Measurements from ENCODE around the gene CD6. TPM values are rescaled to one million over a fixed set of nuclear protein-coding genes. Genes with fewer than 3 reads are reported as not detected.

The CD6 gene
- total and polyA plus RNA-seq, 2 donors (not counting 3 experiments of a cell fraction or from before 2014, with no cell fraction given): not detected

DNA sequence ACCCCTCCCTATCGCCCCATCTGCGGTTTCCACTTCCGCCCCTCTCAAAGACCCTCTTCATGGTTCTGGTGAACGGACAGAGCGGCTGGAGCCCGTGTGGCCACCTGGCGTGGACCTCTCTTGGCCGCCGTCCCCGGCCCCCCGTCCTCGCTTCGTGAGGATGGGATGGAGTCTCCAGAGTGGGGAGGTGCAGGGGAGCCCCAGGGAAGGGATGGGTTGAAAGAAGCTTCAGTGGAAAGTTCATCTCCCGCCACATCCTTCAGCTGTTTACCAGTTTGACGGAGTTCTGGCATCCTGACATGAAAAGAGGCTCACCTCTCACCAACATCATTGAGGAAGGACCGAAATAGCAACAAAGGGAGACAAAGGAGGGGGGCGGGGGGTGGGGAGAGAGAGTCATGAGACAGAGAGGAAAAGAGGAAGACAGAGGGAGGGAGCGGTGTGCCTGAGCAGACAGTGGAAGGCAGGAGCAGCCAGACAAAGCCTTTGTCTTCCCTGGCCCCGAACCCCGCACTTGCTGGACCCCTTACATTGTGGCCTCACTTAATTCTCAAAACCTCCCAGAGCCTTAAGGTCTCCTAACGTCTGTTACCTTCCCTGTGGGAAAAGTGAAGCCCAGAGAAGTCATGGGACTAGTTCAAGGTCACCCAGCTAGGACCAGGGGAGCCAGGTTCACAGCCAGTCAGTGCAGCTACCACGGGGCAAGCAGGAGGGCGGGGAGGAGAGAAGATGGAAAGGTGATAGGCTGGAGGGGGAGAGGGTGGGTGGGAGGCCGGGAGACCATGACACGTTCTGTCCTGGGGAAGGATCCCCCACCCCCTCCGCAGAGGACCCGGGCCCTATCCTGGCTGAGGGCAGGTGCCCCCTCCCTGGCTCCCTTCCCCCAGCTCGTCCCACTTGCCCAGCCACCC is 54.9 kb downstream of the CD6 start:
- dilution Hi-C loops (cut with MboI; ENCODE audit: extremely low pct_ligation_motif_present, low sequenced_read_pairs) (no loop called here), intact Hi-C loops (cut with micrococcal nuclease) (no loop called here)
- POLR2A ChIA-PET: no interaction called here
- H3K79me2 ChIP-seq (ENCODE audit: control insufficient read depth, insufficient read depth, low read length): no peaks in the 10 kb centered on the region
- DNase-seq (ENCODE audit: low read depth, low spot score) (no peak), FAIRE-seq (no peak)
- H4K20me1 ChIP-seq (replicated peaks; ENCODE audit: control insufficient read depth, extremely low read depth, insufficient read depth, low read length): no peaks in the 10 kb centered on the region
- H3K36me3 ChIP-seq (ENCODE audit: control insufficient read depth in 2 of 2, extremely low read depth in 1 of 2, insufficient read depth in 2 of 2, low read length in 2 of 2): no peaks in the 10 kb centered on the region
- H3K27ac ChIP-seq (ENCODE audit: insufficient read depth, low read depth, low read length): no peak overlapping the region
- H3K9me3 ChIP-seq (replicated peaks; ENCODE audit: control insufficient read depth, insufficient read depth, low read length): no peaks in the 10 kb centered on the region
- H3K9me1 ChIP-seq (replicated peaks; ENCODE audit: control insufficient read depth, extremely low read depth, insufficient read depth, low read length): no peaks in the 10 kb centered on the region
- H3K4me2 ChIP-seq (ENCODE audit: insufficient read depth, low read length): no peak overlapping the region
- BruUV-seq (replicated peaks): no TSS peak
- no peaks in the 10 kb centered on the region for H3K4me1 ChIP-seq (ENCODE audit: control insufficient read depth, extremely low read depth, insufficient read depth, low read length)
- CTCF ChIA-PET: no interaction called here
- H3K27me3 ChIP-seq (ENCODE audit: control insufficient read depth in 2 of 2, insufficient read depth in 2 of 2, low read length in 2 of 2): peaks cover 2 to 7% of the 10 kb centered on the region in 2 experiments
- H2AFZ ChIP-seq (ENCODE audit: low read depth, low read length): no peak overlapping the region
- no peak overlapping the region for H3K4me3 ChIP-seq (replicated peaks in 1 of 3; ENCODE audit: insufficient read depth in 1 of 3, low read depth in 1 of 3, low read length in 3 of 3)
- H3K9ac ChIP-seq (replicated peaks; ENCODE audit: extremely low read depth, insufficient read depth, low read length): no peak overlapping the region
- TF ChIP-seq EZH2 (IDR thresholded peaks at IDR 0.05; ENCODE audit: borderline replicate concordance, low read depth, low read length, severe bottlenecking) (no peak), GATA2 (IDR thresholded peaks at IDR 0.05; ENCODE audit: insufficient read depth, insufficient read length, low read depth, low read length) (no peak), POLR2AphosphoS5 (IDR thresholded peaks at IDR 0.05; ENCODE audit: insufficient read depth, low read depth, low read length) (no peak), POLR2A (IDR thresholded peaks at IDR 0.05; ENCODE audit: low read depth, low read length) (no peak), JUN (IDR thresholded peaks at IDR 0.05; ENCODE audit: borderline replicate concordance, insufficient read depth, insufficient read length, low read depth) (no peak), FOS (IDR thresholded peaks at IDR 0.05; ENCODE audit: borderline replicate concordance, insufficient read depth, low read length) (no peak), MYC (IDR thresholded peaks at IDR 0.05; ENCODE audit: low read depth, low read length) (no peak)
- TF ChIP-seq, protein P1, sequence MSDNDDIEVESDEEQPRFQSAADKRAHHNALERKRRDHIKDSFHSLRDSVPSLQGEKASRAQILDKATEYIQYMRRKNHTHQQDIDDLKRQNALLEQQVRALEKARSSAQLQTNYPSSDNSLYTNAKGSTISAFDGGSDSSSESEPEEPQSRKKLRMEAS (IDR thresholded peaks at IDR 0.05; ENCODE audit: insufficient read depth, insufficient read length): no peak
- TF ChIP-seq, protein P2, sequence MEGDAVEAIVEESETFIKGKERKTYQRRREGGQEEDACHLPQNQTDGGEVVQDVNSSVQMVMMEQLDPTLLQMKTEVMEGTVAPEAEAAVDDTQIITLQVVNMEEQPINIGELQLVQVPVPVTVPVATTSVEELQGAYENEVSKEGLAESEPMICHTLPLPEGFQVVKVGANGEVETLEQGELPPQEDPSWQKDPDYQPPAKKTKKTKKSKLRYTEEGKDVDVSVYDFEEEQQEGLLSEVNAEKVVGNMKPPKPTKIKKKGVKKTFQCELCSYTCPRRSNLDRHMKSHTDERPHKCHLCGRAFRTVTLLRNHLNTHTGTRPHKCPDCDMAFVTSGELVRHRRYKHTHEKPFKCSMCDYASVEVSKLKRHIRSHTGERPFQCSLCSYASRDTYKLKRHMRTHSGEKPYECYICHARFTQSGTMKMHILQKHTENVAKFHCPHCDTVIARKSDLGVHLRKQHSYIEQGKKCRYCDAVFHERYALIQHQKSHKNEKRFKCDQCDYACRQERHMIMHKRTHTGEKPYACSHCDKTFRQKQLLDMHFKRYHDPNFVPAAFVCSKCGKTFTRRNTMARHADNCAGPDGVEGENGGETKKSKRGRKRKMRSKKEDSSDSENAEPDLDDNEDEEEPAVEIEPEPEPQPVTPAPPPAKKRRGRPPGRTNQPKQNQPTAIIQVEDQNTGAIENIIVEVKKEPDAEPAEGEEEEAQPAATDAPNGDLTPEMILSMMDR (IDR thresholded peaks at IDR 0.05; ENCODE audit: extremely low read depth in 1 of 2, insufficient read depth in 1 of 2, low read depth in 1 of 2, low read length in 2 of 2): no peak
